GM11168 (cell line): Measurements from ENCODE around the gene LAMP1.
"Not testable (repeated sequence)": the region's sequence is repeated elsewhere in the genome, so short reads cannot be mapped to it uniquely, and the experiment has no call there.

Experiments used
- in situ Hi-C: fragments of 300-500 bp; cut with MboI; formaldehyde crosslinking; loops from one replicate; pipeline ENCODE4 v1.12.0; 2022; ENCODE audit warnings: low sequenced_read_pairs; ENCODE audit not compliant: unreplicated experiment

Gene LAMP1, protein sequence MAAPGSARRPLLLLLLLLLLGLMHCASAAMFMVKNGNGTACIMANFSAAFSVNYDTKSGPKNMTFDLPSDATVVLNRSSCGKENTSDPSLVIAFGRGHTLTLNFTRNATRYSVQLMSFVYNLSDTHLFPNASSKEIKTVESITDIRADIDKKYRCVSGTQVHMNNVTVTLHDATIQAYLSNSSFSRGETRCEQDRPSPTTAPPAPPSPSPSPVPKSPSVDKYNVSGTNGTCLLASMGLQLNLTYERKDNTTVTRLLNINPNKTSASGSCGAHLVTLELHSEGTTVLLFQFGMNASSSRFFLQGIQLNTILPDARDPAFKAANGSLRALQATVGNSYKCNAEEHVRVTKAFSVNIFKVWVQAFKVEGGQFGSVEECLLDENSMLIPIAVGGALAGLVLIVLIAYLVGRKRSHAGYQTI

DNA sequence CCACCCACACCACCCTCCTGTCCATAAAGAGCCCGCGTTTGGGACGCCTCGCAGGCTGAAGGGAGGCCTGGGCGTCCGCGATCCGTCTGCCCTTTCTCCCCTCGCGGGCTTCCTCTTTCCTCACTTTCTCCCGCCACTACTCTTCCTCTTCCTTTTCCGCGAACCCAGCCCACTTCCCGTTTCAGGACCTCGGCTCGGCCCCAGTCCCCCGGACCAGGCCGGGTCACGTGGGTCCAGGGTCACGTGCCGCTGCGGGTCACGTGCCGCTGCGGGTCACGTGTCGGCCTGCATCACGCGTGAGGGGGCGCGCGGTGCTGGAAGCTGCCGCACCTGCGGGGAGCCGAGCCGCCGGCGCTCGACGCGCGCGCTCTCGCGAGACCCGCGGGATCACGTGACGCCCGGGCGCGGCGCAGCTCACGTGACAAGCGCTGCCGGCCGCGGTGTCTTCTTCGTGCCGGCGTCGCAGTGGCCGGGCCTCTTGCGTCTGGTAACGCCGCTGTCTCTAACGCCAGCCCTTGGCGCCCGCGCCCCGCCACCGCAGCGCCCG, at the start of gene LAMP1:
TSS of gene LAMP1 (plus strand) at position 417 of the 547 bp plus-strand sequence. CDS start 196 bp downstream, outside the sequence.
- in situ Hi-C loops: no loop called here

DNA sequence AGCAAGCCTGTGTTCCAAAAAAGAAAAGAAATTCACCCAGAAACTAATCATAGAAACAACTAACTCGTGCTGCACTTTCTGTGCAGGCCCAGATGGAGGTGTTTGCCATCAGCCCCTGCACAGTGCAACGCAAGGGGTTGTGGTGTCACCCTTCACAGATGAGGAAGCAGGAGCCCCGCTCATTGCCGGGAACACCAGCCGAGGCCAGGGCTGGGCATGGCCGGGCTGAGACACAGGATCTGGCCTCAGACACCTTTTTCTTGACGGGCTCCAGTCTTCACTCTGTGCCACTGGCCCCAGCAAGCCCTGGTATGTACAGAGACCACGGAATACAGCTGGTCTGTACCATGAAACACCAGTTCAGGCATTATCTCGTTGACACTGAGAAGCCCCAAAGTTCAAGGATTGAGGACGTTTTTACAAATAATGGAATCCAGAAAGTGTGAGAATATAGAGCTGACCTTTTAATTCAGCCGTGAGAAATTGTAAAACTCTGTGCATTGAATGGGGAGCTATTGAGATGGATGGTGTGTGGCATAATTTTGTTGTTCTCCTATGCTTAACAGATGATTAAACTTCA, 44.4 kb upstream of the LAMP1 start:
- in situ Hi-C loops: no loop called here

DNA sequence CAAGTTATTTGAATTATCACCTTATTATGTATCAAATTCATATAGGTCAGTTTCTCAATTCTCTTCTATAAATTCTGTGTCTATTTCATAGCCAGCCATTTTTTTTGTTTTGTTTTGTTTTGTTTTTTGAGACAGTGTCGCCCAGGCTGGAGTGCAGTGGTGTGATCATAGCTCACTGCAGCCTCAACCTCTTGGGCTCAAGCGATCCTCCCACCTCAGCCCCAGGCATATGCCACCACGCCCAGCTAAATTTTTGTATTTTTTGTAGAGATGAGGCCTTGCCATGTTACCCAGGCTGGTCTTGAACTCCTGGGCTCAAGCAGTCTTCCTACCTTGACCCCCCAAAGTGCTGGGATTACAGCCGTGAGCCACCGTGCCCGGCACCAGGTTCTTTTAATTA, 39.1 kb upstream of the LAMP1 start:
- in situ Hi-C loops: not testable (repeated sequence)

DNA sequence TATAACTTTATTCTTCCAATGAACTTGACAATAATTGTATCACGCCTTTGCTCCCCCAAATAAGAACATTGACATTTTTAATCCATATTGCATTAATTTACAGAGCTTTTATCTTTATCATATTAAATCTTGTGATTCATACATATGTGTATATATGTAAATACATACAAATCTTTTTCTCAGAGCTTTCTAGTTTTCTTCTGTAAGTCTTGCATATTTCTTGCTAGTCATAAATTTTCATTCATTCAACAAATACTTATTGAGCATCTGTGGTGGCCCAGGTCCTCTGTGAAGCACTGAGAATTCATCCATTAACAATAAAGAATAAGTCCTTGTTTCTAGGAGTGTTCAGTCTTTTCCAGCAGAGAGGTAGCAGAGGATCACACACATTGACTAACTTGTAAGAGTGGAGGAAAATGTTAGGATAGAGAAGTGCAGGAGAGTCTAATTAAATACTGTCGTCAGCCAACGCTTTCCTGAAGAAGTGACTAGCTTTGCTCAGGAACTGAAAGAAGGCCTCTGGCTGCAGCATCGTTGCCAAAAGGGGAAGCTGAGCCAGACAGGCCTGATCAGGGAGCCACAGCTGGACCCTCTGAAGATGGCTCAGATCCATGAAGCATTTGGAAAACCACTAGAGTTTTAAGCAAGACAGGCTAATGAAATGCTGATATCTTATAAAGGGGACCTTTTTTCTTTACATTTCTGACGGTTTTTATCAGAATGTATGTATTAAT, 38.6 kb upstream of the LAMP1 start:
- in situ Hi-C loops: no loop called here

DNA sequence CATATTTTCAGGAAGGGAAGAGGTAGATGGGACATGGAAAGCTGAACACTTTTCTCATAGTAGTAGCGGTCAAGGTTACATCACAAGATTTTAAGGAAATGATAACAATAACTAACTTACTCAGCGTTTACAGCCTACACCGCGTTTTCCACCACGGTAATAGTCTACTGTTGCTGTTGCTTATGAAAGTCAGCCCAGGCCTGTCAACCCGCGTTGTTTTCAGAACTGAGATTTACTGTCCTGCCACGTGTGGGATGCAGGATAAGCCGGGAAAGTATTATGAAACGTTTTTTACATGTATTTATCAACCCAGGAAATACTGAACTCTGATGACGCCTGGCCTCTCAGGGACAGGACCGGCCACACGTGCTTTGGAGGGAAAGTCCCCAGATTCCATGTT, 36.0 kb upstream of the LAMP1 start:
- in situ Hi-C loops: no loop called here

DNA sequence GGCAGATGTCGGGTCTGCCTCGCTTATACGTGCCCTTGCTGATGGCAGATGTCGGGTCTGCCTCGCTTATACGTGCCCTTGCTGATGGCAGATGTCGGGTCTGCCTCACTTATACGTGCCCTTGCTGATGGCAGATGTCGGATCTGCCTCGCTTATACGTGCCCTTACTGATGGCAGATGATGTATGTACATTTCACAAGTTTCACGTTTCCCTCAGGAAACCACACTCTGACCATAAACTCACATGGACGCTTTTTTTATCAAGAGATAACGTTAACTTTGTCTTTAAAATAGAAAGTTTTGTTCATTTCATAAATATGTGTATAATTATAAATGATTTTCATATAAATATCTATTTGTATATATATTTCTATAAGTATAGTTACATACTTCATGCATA, 34.0 kb upstream of the LAMP1 start:
- in situ Hi-C loops: not testable (repeated sequence)

DNA sequence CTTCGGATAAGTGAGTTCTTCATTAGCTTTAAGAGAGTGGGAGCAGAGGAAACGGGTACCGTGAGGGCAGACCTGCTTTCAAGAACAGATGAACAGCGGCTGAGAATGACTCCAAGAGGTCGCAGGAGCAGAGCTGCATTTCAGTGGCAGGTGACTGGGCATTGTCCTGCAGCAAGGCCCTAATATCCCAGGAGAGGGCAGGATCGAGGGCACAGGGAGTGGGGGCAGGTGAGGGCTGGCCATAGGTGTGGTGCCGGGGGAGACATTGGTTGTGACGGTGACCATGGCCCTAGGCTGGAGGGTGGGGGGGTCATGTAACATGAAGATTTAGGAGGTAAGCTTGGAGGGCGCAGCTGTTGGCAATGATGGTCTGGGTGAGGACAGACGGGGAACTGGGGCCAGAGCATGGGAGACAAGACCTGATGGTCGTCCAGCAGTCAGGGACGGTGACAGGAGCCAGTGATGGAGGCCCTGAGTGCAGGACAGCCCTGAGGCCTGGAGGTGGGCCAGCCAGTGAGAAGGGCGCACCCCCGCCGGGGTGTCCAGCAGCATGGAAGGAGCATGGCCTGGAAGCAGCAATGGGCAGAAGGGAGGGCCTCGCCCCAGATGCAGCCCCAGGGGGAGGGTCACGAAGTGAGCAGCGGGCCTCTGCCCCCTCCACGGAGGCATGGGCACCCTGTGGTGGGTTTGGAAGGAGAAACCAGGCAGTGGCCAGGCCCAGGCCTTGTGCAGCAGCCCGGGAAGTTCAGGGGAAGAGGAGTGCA, 29.2 kb upstream of the LAMP1 start:
- in situ Hi-C loops: no loop called here

DNA sequence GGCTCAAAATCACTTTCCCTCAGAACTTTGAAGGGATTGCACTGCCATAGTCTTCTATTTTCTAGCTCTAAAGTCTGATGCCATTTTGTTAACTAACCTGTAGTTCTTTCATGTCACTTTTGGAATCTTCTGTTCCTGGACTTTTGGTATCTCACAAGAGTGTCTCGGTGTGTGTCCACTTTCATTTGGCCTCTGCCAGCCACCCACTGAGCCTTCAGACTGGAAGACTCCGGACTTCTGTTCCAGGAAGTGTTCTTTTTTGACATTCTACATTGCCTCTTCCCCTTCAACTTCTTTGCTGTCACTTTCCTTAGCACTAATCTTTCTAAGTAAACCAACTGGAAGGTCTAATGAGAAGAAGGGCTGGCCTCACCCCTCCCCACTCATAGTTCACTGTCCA, 25.0 kb upstream of the LAMP1 start:
- in situ Hi-C loops: no loop called here

DNA sequence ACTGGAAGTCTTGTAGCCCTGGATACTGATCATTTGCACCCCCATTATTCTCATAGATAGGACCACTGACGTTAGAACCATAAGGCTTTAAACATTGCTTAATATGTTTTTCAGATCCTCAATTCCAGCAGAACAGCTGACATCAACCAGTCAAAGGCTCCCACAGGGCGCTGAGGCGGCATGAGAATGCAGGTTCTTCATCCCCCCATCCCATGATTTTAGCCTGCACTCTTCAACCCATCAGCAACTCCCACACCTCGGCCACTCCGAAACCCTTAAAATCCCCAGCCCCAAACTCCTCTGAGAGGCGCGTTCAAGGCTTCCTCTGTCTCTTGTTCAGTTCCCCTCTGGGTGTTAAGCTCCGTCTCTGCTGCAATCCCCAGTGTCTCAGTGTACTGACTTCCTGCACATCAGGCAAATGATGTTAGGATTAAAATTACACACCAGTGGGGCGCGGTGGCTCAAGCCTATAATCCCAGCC, 24.3 kb upstream of the LAMP1 start:
- in situ Hi-C loops: no loop called here

DNA sequence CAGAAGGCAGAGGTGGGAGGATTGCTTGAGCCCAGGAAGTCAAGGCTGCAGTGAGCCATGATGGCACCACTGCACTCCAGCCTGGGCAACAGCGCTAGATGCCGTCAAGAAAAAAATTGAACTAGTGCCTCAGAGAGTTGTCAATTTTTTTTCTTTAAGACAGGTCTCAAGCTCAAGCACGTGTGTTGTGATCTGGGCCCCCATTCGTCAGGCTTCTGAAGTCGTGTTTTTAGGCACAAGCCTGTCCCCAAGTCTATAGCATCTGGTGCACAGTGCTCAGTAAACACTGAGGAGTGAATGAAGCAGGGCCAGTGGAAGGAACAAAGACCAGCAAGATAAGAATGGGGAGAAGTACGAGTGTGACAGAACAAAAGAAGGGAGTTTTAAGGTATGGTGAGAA, 23.7 kb upstream of the LAMP1 start:
- in situ Hi-C loops: no loop called here

DNA sequence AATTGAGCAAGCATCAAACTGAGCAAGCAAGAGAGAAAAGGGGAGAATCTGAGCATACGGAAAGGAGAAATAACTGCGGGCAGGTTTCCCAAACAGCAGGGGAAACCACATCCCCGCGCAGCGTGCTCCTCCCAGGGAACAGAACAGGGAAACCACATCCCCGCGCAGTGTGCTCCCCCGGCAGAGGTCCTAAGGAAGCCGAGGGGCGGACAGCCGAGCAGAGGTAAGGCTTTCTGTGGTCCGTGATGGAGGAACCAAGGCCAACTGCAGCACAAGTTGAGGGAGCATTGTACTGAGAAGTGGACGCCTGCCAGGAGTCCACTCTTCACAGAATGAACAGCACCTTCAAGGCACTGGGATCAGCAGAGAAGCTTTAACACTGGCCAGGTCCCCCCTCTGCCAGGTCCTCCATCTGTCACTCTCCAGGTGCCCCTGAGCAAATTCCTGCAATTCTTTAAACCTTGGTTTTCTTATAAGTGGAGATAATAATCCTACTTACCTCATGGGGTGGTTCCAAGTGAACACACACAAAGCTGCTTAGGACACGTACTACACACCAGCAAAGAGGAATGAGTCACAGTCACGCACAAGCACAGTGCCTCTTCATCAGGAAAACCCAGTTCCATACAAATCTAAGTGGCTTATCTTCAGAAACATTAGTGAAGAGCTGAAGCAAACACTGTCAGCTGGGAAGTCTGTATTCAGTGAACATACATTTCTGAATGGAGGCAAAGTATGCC, 23.0 kb upstream of the LAMP1 start:
- in situ Hi-C loops: no loop called here

DNA sequence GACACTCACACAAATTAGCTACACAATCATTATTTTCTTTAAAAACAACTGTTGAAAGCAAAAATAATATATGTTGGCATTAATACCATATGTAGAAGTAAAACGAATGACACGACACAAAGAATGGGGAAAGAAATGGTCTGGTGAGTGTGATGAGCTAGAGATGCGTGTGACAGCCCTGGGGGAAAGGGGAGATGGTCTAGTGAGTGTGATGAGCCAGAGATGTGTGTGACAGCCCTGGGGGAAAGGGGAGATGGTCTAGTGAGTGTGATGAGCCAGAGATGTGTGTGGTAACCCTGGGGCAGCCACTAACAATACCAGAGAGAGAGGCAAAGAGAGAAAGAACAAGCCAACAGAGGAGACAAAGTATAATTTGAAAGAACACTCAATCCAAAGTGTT, 22.3 kb upstream of the LAMP1 start:
- in situ Hi-C loops: no loop called here

DNA sequence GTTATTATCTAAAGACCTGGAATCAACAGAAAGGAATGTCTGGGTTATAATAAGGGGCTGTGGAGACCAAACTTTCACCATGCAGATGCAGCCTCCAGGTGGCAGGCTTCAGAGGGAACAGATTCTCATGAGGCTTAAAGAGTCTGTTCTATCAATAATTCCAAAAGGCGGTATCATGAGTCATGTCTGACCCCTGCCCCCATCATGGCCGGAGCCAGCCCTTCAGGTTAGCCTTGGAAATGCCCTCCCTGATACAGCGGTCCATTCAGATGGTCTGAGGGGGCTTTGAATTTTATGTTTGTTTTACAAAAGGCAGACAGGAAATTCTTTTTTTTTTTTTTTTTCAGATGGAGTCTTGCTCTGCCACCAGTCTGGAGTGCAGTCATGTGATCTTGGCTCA, 21.7 kb upstream of the LAMP1 start:
- in situ Hi-C loops: no loop called here

DNA sequence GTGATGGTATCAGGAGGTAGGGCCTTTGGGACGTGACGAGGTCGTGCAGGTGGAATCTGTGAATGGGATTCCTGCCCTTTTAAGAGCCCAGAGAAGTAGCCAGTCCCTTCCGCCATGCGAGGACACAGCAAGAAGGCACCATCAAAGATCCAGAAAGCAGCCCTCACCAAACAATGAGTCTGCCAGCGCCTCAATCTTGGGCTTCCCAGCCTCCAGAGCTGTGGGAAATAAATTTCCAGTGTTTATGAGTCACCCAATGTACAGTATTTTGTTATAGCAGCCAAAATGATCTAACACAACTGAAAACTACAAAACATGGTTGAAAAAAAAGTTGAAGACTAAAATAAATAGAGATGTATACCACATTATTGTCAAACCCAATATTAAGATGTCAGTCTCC, 16.9 kb upstream of the LAMP1 start:
- in situ Hi-C loops: no loop called here

DNA sequence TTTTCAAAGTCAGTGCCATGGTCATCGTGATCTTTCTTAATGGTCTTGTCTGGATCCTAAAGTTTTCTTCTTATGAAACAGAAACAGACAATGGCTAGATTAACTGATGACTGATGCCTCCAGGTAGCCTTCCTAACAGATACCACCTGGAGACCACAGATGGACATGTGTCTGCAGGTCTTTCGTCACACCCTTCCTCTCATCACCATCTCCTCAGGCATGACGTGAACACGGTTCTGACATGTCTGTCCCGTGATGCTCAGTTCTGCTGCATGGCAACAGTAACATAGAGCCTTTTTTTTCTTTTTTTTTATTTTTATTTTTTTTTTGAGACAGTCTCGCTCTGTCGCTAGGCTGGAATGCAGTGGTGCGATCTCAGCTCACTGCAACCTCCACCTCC, 13.1 kb upstream of the LAMP1 start:
- in situ Hi-C loops: no loop called here

DNA sequence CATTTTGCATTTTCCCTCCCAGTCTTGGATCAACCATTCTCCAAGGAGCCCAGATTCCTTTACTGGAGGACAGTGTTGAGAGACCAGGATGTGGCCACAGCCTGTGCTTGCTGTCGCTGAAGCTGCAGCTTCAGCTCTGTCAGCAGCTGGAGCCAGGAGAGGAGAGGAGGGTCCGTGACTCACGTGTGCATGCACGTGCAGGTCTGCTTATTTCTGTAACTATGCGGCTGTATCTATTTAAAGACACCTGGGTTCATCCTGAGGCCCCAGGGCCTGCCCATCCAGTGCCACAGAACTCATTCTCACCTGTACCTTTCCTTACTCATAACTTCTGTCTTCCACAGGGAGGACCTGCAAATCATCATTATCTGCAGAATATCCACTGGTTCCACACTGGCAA, 8.2 kb upstream of the LAMP1 start:
- in situ Hi-C loops: no loop called here

DNA sequence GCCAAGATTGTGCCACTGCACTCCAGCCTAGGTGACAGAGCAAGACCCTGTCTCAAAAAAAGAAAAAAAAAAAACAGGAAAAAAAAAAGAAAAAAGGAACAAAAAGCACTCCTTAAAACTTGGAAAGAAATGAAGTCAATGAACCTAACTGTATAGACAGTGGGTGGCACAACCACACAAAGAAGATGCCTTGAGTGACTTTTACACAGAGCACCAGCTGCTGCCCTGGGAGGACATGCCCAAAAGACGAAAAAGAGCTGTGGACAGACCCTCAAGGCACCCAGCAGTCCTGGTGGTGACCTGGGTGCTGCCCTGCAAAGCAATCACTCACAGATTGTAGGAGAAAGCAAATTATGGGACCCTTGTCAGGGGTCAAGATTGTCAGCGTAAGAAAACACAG, 5.9 kb upstream of the LAMP1 start:
- in situ Hi-C loops: no loop called here

DNA sequence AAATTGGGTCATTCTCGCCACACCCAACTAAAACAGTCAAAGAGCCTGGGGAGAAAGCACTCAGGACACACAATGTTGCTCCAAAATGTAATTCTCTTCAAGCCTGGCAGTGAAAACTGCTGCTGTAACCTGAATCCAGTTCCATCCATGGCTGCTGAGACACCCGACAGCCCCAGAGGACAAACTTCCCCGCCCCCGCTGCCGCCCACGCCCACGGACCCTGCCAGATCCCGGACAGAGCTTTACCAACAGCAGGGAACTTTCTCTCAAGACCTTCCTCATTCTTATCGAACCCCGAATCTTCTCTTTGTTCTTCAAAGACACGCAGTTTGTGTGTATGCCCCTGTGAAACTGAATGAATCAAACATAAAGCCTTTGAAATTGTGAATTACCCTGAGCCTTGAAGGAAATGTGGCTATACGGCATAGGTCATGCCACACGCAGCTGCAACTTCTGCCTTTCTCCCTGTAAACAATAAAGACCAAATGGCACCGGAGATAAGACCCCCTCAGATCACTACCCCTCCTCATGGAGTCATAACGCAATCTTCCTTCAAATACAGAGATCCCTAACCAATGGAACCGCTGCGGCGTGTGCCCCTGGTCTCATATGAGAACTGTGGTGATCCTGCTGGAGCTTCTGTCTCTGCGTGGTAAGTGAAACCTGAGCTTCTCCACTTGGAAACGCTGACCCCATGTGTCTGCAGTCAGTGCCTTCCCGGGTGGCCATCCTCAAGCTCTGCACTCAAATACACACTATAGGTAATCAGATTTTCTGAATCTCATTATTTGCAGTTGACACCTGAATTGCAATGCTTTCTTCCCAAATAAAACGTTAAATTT, 4.8 kb upstream of the LAMP1 start:
- in situ Hi-C loops: no loop called here

DNA sequence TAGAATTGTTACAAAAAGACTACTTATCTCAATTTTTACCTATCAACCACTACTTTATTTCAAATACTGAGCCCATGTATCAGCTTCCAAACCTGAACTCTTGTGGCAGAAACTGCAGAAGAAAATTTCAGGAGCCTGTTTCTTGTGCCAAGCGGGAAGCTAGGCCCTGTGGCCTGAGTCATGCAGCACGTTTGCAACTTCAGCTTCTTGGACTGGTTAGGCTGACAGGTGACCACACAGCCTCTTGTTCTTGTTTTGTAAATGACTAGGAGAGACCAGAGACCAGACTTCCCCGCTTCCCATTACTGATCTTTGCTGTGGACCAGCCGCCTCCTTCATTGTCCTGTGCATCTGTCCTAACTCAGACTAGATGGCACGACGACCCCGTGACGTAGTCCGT, 3.4 kb upstream of the LAMP1 start:
- in situ Hi-C loops: no loop called here
